ENCODE data around the gene DPP10. TPM values are rescaled to one million over a fixed set of nuclear protein-coding genes. Genes with fewer than 3 reads are reported as not detected.

Gene DPP10
- total RNA-seq, 4 donors from 2014 or later, result 1.9 to 4.6 (median 3.9) TPM

DNA sequence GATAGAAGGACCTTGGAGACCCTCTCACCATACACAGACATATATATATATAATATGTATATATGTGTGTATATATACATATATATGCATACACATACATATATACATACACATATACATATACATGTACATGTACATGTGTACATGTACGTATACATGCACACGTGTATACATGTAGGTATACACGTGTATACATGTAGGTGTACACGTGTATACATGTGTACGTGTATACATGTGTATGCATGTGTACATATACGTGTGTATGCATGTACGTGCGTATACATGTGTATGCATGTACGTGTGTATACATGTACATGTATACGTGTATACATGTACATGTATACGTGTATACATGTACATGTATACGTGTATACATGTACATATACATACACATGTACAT, 54.5 kb downstream of the DPP10 start:
- H3K4me1 ChIP-seq, result no peaks in the 10 kb centered on the region
- no peak overlapping the region for H3K27ac ChIP-seq
- H3K4me3 ChIP-seq, result no peak overlapping the region
- H3K27me3 ChIP-seq, result no peaks in the 10 kb centered on the region
- H3K9me3 ChIP-seq, result no peaks in the 10 kb centered on the region
- H3K36me3 ChIP-seq, result no peaks in the 10 kb centered on the region
- WGBS, 2 donors (ENCODE audit: low coverage in 1 of 2), result 83 to 93% methylated on average over 10 to 12 of the region's 12 CpGs
- TF ChIP-seq POLR2AphosphoS5 (IDR thresholded peaks at IDR 0.05) (no peak), POLR2A (IDR thresholded peaks at IDR 0.05) (no peak), EP300 (IDR thresholded peaks at IDR 0.05) (no peak)
- TF ChIP-seq, protein P1, sequence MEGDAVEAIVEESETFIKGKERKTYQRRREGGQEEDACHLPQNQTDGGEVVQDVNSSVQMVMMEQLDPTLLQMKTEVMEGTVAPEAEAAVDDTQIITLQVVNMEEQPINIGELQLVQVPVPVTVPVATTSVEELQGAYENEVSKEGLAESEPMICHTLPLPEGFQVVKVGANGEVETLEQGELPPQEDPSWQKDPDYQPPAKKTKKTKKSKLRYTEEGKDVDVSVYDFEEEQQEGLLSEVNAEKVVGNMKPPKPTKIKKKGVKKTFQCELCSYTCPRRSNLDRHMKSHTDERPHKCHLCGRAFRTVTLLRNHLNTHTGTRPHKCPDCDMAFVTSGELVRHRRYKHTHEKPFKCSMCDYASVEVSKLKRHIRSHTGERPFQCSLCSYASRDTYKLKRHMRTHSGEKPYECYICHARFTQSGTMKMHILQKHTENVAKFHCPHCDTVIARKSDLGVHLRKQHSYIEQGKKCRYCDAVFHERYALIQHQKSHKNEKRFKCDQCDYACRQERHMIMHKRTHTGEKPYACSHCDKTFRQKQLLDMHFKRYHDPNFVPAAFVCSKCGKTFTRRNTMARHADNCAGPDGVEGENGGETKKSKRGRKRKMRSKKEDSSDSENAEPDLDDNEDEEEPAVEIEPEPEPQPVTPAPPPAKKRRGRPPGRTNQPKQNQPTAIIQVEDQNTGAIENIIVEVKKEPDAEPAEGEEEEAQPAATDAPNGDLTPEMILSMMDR (IDR thresholded peaks at IDR 0.05), result no peak
- ATAC-seq, result no peak

DNA sequence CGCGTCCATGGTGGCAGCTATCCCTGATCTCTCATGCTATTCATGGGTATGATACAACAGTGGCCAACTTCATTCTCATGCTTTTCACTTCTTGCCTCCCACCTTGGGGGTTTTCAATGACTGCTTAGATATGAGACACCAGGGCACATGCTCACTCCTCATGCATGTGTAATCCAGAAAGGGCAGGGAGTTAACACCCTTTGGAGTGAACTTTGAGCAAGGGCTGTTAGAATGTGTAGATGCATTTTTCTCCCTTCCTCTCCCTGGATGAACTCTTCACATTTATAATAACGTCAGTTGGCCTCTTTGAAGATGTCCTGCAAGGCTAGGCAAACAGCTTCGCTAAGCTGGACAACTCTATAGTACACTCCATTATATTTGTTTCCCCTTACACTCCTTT, 56.7 kb downstream of the DPP10 start:
- Histone ChIP-seq H3K4me1 (no peaks in the 10 kb centered on the region), H3K27ac (no peak overlapping the region), H3K4me3 (no peak overlapping the region), H3K36me3 (no peaks in the 10 kb centered on the region), H3K27me3 (no peaks in the 10 kb centered on the region), H3K9me3 (no peaks in the 10 kb centered on the region)
- WGBS, 2 donors (ENCODE audit: low coverage in 1 of 2), result 72 to 83% methylated on average over 4 of the region's 4 CpGs
- TF ChIP-seq EP300 (IDR thresholded peaks at IDR 0.05) (no peak), POLR2A (IDR thresholded peaks at IDR 0.05) (no peak), POLR2AphosphoS5 (IDR thresholded peaks at IDR 0.05) (no peak)
- TF ChIP-seq, protein P1 (IDR thresholded peaks at IDR 0.05), result no peak
- no peak for ATAC-seq

- H3K4me3 ChIP-seq, result no peak overlapping the region
Measured at GRCh38 chr2:114507744-114508143, 65.3 kb downstream of the DPP10 start.

GRCh38 chr2:114515882-114516281, 73.4 kb downstream of the DPP10 start:
- H3K4me3 ChIP-seq, result no peak overlapping the region
- 55 to 57% methylated on average over 2 to 3 of the region's 3 CpGs for WGBS, 2 donors (ENCODE audit: low coverage in 1 of 2)
- H3K36me3 ChIP-seq, result no peaks in the 10 kb centered on the region
- no peak for ATAC-seq
- H3K27me3 ChIP-seq, result no peaks in the 10 kb centered on the region
- H3K4me1 ChIP-seq, result no peaks in the 10 kb centered on the region
- H3K27ac ChIP-seq, result no peak overlapping the region
- H3K9me3 ChIP-seq, result no peaks in the 10 kb centered on the region
- no peak for TF ChIP-seq POLR2A (IDR thresholded peaks at IDR 0.05)
- TF ChIP-seq EP300 (IDR thresholded peaks at IDR 0.05), result no peak
- TF ChIP-seq, protein P1 (IDR thresholded peaks at IDR 0.05), result no peak
- TF ChIP-seq POLR2AphosphoS5 (IDR thresholded peaks at IDR 0.05), result no peak

More at GRCh38 chr2:114507744-114508143, 65.3 kb downstream of the DPP10 start:
- peaks cover 0 to 7% (median 0%) of the 10 kb centered on the region in 3 donors for H3K9me3 ChIP-seq
- H3K27me3 ChIP-seq, result no peaks in the 10 kb centered on the region
- H3K36me3 ChIP-seq, result no peaks in the 10 kb centered on the region
- no peaks in the 10 kb centered on the region for H3K4me1 ChIP-seq
- H3K27ac ChIP-seq, result no peak overlapping the region
- ATAC-seq, result no peak
- TF ChIP-seq EP300 (IDR thresholded peaks at IDR 0.05) (no peak), POLR2AphosphoS5 (IDR thresholded peaks at IDR 0.05) (no peak), POLR2A (IDR thresholded peaks at IDR 0.05) (no peak)
- TF ChIP-seq, protein P1 (IDR thresholded peaks at IDR 0.05), result no peak

DNA sequence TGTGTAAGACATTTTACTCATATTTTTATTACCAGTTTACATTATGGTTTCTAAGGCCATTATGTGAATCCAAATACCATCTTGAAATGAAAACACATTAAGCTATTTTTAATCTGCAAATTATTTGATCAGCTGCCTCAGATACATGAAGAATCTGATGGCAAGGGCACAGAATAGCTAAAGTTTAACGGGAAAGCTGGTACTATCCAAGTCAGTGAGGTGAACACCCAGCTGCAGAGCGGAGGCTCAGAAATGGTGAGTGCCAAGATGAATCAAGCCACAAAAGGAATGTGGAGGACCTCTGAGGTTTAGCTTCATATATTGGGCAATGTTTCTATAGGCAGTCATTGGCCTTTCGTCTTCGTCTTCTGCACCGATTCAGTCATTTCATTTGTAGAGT, 75.1 kb downstream of the DPP10 start:
- no peak for TF ChIP-seq POLR2AphosphoS5 (IDR thresholded peaks at IDR 0.05)
- TF ChIP-seq, protein P1 (IDR thresholded peaks at IDR 0.05), result no peak
- no peak for TF ChIP-seq POLR2A (IDR thresholded peaks at IDR 0.05)
- TF ChIP-seq EP300 (IDR thresholded peaks at IDR 0.05), result no peak
- Histone ChIP-seq H3K4me3 (no peak overlapping the region), H3K27me3 (no peaks in the 10 kb centered on the region), H3K36me3 (no peaks in the 10 kb centered on the region), H3K27ac (no peak overlapping the region), H3K4me1 (no peaks in the 10 kb centered on the region), H3K9me3 (no peaks in the 10 kb centered on the region)
- no peak for ATAC-seq
- WGBS, 2 donors (ENCODE audit: low coverage in 1 of 2), result 89 to 94% methylated on average over 5 of the region's 5 CpGs
